HTR-8/SVneo (cell line): Measurements from ENCODE around the gene FLNB.

Experiments
- DNase-seq: peaks from one replicate; pipeline ENCODE4 v3.0.0; 2011; ENCODE audit warnings: low spot score, mixed read lengths; ENCODE audit not compliant: insufficient read length
- FAIRE-seq: peaks from 2 replicates; lab custom pipeline; 2011; peaks lifted over from hg19 to GRCh38; lab: Jason Lieb, UNC

FLNB gene

DNA sequence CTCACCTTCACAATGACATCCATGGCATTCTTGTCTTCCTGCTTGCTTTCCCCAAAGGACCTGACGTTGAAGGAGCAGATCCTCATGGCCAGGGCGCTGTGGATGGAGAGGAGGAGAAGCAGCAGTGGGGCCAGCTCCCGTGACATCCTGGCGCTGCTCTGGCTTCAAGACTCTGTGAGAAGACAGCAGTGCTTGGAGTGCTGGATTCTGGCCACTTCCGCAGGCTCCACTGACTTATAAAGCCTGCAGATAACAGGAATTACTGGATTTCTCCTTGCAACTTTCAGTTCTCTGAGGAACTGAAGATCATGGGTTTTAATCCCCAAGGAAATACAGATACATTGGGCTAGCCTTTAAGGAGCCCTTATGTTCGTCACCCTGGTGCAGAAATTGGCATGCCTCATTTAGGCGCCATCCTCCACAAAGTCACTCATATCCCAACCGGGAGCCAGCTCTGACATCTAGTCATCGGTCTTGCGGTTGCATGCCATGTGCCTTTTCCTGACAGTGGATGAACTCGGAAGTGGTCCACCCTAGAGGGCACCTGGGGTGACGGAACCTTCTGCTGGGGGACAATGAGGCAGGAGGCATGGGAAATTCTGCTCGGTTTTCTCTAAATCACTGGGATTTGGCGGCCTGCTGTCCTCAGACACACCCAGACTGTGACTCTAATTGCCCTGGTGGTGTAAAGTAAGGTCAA is 202.7 kb downstream of the FLNB start, which contains the start of gene DNASE1L3:
Gene DNASE1L3 (minus strand): TSS at position 212 of the 700 bp plus-strand sequence. CDS start 66 bp downstream, at position 146.
- FAIRE-seq, result no peak
- DNase-seq, result no peak

GRCh38 chr3:58214484-58215316 is 206.5 kb downstream of the FLNB start:
- DNase-seq (no peak), FAIRE-seq (peak; percentile 36)

DNA sequence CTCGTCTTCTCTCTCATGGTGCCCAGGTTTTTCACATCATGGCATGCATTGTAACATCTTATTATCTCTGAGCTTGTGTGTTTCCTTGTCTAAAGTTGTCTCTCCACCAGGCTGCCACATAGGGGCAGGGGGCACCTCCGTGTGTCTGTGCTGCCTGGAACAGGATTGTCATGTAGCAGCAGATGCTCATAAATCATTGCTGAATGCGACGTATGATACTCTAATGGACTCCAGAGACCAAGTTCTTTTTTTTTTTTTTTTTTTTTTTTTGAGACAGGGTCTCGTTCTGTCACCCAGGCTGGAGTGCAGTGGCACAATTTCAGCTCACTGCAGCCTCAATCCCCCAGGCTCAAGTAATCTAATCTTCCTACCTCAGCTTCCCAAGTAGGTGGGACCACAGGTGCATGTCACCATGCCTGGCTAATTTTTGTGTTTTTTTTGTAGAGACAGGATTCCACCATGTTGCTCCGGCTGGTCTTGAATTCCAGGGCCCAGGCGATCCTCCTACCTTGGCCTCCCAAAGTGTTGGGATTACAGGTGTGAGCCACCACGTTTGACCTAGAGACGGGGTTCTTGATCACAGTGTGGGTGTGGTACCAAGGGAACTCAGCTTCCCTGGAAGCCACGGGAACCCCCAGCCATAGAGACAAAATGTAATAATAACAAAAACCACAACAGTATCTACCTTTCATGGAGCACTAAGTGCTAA is 207.2 kb downstream of the FLNB start:
- FAIRE-seq, result no peak

DNA sequence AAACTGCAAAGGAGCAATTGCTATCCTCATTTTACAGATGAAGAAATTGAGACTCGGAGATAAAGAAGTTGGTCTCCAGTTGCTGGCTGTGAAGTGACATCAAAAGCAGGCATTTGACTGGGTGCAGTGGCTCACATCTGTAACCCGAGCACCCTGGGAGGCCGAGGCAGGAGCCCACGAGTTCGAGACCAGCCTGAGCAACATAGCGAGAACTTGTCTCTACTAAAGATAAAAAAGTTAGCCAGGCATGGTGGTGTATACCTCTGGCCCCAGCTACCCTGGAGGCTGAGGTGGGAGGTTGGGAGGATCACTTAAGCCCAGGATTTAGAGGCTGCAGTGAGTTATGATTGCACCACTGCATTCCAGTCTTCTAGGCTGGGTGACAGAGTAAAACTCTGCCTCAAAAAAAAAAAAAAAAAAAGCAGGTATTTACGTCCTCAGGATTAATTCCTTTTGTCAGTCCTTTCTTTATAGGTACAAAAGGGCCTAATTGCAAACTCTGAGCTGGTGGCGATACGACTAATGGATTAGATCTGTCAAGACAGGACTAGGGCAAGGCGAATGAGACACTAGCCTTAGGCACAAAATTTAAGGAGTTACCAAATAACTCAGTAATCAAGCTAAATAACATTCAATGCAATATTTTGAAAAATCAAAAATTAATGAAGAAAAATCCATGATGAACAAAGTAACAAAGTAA is 208.4 kb downstream of the FLNB start:
- no peak for FAIRE-seq

More for the DNA sequence above, 207.2 kb downstream of the FLNB start:
- DNase-seq, result no peak

DNA sequence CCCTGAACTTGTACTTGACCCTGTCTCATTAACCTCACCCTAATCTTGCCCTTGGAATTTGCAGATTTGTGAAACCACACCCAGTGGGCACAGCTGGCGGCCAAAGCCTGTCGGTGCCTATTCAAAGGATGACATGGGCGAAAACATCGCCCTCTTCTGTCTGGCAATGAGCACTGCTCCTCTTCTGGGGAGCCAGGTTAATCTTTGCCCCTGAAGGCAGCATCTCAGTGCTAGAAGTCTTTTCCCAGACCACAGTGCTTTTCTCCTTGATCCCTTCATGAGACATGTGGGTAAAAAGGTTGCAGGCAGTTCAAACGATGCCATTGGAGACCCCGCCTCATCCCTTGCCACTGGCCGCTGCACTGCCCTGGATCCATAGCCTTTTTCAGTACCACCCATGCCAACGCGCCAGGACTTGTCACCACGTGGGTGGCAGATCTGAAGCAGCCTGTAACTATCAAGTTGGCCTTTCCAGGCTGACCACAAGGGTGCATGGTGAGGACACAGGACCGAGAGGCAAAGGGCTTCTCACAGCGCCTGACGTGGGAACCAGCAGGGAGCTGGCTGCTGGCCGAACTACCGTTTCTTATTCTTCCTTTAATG is 209.1 kb downstream of the FLNB start:
- peak; percentile 87 for FAIRE-seq
- DNase-seq, result peak; percentile 71

More for the DNA sequence above, 208.4 kb downstream of the FLNB start:
- no peak for DNase-seq

DNA sequence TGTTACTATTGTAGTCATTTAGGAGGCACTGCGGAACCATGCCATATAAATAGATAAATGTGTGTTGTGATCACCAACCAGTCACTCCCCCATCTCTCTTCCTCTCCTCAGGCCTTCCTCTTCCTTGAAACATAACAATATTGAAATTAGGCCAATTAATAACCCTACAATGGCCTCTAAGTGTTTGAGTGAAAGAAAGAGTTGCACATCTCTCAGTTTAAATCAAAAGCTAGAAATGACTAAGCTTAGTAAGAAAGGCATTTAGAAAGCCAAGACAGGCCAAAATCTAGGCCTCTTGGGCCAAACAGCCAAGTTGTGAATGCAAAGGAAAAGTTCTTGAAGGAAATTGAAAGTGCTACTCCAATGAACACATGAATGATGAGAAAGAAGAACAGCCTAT is 210.7 kb downstream of the FLNB start:
- FAIRE-seq (no peak), DNase-seq (no peak)
